CD4-positive, alpha-beta T cell treated with Interleukin-17A for 4 hours (primary cell): Measurements from ENCODE around the gene PDGFC.

Experiments used
- DNase-seq: peaks from one replicate; pipeline ENCODE4 v3.0.0-alpha.2; 2020; ENCODE audit warnings: mixed read lengths

The PDGFC gene

GRCh38 chr4:156972379-156973015 lies 898 bp upstream of the PDGFC start:
- DNase-seq: no peak

GRCh38 chr4:156971165-156971675 lies 379 bp downstream of the PDGFC start:
- no peak for DNase-seq

GRCh38 chr4:156970501-156971164 lies 966 bp downstream of the PDGFC start:
- no peak for DNase-seq

- no peak for DNase-seq
Measured at GRCh38 chr4:156969911-156970310, 1.7 kb downstream of the PDGFC start.

GRCh38 chr4:156969101-156969500 lies 2.5 kb downstream of the PDGFC start:
- no peak for DNase-seq

- DNase-seq: no peak
Measured at GRCh38 chr4:156968479-156968984, 3.1 kb downstream of the PDGFC start.

- no peak for DNase-seq
Measured at GRCh38 chr4:156966836-156967235, 4.8 kb downstream of the PDGFC start.

- DNase-seq: no peak
Measured at GRCh38 chr4:156963419-156963818, 8.2 kb downstream of the PDGFC start.

GRCh38 chr4:156962528-156962974 lies 9.0 kb downstream of the PDGFC start:
- DNase-seq: no peak

- no peak for DNase-seq
Measured at GRCh38 chr4:156962058-156962358, 9.6 kb downstream of the PDGFC start.

GRCh38 chr4:156961196-156962057 lies 10.2 kb downstream of the PDGFC start:
- no peak for DNase-seq

GRCh38 chr4:156959298-156959702 lies 12.3 kb downstream of the PDGFC start:
- no peak for DNase-seq

GRCh38 chr4:156958276-156959074 lies 13.1 kb downstream of the PDGFC start:
- no peak for DNase-seq

GRCh38 chr4:156957556-156957955 lies 14.0 kb downstream of the PDGFC start:
- DNase-seq: no peak

- no peak for DNase-seq
Measured at GRCh38 chr4:156956826-156957368, 14.7 kb downstream of the PDGFC start.

- no peak for DNase-seq
Measured at GRCh38 chr4:156956359-156956758, 15.2 kb downstream of the PDGFC start.

GRCh38 chr4:156954587-156954986 lies 17.0 kb downstream of the PDGFC start:
- DNase-seq: no peak

GRCh38 chr4:156953951-156954350 lies 17.6 kb downstream of the PDGFC start:
- DNase-seq: no peak

- DNase-seq: no peak
Measured at GRCh38 chr4:156953001-156953400, 18.6 kb downstream of the PDGFC start.

- DNase-seq: no peak
Measured at GRCh38 chr4:156952078-156952759, 19.4 kb downstream of the PDGFC start.

- DNase-seq: no peak
Measured at GRCh38 chr4:156950948-156951347, 20.7 kb downstream of the PDGFC start.

GRCh38 chr4:156950090-156950489 lies 21.5 kb downstream of the PDGFC start:
- DNase-seq: no peak
